GM15510 (cell line): Measurements from ENCODE around the gene GOLPH3.

ENCODE experiments used
- POLR2A ChIP-seq: IDR thresholded peaks from 3 replicates; pipeline ENCODE4 v1.6.1; 2011; ENCODE audit warnings: borderline replicate concordance; ENCODE audit not compliant: insufficient read length; ENCODE audit errors: extremely low read depth

GOLPH3 gene

DNA sequence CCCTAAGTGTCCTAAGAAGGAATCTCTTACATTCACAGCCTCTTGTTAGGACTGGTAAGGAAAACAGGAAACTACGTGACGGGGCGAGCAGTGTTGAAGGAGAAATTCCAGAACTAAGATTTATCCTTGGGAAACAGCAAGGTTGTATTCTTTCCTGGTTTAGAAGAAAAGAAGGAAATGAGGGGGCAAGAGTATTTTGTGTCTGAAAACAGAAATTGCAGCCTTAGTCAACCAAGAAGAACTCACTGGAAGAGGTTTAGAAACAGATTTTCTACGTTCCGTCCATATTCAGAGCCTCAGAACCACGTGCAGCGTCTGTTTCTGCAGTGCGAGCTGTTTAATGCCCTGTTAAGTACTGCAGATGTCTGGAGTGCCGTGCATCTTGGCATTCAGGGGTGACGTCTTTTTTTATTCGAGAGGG lies 75.2 kb downstream of the GOLPH3 start:
- TF ChIP-seq POLR2A = no peak

DNA sequence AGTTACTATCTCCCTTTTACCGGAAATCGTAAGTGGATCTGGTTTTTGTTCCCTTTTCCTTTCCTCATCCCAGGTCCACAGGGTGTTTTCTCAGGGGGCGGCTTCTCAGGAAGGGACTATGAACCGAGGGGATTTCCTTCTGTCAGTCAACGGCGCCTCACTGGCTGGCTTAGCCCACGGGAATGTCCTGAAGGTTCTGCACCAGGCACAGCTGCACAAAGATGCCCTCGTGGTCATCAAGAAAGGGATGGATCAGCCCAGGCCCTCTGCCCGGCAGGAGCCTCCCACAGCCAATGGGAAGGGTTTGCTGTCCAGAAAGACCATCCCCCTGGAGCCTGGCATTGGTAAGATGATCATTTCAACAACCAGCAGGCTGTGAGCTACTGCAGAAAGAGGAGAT lies 75.8 kb downstream of the GOLPH3 start:
- TF ChIP-seq POLR2A = no peak

GRCh38 chr5:32096891-32097595 lies 77.1 kb downstream of the GOLPH3 start:
- no peak for TF ChIP-seq POLR2A

GRCh38 chr5:32095261-32095671 lies 78.9 kb downstream of the GOLPH3 start:
- TF ChIP-seq POLR2A = no peak

DNA sequence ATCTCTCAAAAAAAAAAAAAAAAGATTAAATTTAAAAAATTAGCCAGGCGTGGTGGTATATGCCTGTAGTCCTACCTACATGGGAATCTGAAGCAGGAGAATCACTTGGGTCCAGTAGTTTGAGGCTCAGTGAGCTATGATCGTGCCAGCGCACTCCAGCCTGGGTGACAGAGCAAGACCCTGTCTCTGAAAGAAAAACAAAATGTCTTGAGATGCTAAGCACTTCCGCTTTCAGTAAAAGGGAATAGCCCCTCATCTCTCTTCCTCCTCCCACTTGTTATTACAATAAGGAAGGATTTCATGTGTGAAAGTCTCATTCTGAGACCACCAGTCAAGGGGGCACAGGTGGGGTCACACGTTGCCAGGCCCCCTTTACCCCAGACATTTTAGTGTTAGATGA lies 79.4 kb downstream of the GOLPH3 start:
- no peak for TF ChIP-seq POLR2A

DNA sequence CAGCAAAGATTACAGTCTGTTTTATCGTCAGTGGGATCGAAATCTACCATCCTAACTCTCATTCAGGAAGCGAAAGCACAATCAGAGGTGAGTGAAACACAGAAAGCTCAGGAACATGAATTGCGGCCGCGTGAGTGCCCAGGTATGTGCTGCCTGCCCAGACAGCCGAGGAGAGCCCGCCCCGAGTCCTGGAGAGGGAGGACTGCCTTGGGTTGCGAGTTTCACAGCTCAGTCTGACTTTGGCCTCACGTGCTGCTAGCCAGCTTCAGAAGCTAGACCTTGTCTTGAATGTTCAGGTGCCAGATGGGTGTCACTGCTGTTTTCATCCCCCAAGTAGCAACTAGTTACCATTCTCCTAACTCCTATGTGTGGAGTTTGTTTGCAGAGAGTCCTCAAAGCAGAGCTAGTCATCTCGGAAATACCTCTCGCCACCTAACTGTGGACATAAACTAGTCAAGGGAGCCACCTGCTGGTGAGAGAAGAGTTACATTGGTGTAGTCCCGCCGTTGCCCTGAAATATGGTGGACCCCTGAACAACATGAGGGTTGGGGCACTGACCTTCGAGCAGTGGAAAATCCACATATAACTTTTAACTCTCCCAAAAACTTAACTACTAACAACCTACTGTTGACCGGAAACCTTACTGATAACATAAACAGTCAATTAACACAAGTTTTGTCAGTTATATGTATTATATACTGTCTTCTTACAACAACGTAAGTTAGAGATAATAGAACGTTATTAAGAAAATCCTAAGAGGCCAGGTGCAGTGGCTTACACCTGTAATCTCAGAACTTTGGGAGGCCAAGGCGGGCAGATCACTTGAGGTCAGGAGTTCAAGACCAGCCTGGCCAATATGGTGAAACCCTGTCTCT lies 80.9 kb downstream of the GOLPH3 start:
- TF ChIP-seq POLR2A = no peak

DNA sequence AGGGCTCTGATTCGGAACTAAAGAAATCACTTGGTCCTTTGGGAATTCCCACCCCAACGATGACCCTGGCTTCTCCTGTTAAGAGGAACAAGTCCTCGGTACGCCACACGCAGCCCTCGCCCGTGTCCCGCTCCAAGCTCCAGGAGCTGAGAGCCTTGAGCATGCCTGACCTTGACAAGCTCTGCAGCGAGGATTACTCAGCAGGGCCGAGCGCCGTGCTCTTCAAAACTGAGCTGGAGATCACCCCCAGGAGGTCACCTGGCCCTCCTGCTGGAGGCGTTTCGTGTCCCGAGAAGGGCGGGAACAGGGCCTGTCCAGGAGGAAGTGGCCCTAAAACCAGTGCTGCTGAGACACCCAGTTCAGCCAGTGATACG lies 83.4 kb downstream of the GOLPH3 start:
- no peak for TF ChIP-seq POLR2A

DNA sequence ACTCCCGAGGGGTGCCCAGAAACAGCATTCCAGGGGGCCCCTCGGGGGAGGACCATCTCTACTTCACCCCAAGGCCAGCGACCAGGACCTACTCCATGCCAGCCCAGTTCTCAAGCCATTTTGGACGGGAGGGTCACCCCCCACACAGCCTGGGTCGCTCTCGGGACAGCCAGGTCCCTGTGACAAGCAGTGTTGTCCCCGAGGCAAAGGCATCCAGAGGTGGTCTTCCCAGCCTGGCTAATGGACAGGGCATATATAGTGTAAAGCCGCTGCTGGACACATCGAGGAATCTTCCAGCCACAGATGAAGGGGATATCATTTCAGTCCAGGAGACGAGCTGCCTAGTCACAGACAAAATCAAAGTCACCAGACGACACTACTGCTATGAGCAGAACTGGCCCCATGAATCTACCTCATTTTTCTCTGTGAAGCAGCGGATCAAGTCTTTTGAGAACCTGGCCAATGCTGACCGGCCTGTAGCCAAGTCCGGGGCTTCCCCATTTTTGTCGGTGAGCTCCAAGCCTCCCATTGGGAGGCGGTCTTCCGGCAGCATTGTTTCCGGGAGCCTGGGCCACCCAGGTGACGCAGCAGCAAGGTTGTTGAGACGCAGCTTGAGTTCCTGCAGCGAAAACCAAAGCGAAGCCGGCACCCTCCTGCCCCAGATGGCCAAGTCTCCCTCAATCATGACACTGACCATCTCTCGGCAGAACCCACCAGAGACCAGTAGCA lies 83.9 kb downstream of the GOLPH3 start:
- TF ChIP-seq POLR2A = no peak

DNA sequence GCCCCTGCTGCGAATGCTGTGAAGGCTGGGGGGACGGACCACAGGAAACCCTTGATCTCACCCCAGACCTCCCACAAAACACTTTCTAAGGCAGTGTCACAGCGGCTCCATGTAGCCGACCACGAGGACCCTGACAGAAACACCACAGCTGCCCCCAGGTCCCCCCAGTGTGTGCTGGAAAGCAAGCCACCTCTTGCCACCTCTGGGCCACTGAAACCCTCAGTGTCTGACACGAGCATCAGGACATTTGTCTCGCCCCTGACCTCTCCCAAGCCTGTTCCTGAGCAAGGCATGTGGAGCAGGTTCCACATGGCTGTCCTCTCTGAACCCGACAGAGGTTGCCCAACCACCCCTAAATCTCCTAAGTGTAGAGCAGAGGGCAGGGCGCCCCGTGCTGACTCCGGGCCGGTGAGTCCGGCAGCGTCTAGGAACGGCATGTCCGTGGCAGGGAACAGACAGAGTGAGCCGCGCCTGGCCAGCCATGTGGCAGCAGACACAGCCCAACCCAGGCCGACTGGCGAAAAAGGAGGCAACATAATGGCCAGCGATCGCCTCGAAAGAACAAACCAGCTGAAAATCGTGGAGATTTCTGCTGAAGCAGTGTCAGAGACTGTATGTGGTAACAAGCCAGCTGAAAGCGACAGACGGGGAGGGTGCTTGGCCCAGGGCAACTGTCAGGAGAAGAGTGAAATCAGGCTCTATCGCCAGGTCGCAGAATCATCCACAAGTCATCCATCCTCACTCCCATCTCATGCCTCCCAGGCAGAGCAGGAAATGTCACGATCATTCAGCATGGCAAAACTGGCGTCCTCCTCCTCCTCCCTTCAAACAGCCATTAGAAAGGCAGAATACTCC lies 84.7 kb downstream of the GOLPH3 start:
- TF ChIP-seq POLR2A = no peak

- no peak for TF ChIP-seq POLR2A
Measured at GRCh38 chr5:32088214-32088613, 85.9 kb downstream of the GOLPH3 start.

GRCh38 chr5:32087086-32088082 lies 86.7 kb downstream of the GOLPH3 start:
- TF ChIP-seq POLR2A = no peak

DNA sequence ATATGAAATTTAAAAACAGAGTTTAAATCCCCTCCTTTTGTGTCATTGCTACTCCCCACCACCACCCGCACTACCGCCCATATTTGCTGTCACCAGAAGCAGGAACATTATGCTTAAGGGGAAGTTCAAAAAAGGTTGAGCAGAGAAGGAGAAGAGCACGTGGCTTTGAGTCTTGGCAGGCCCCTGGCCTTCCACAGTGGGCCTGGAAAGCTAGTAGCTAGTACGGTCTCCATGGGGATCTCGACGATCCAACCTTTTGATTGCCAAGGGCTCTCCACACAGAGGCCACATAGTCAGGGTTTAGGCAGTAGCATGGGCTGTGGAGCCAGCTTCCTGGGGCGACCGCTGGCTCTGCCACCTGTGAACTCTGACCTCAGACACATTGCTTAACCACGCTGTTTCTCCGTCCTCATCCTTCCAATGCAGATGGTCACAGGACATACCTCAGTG lies 90.1 kb downstream of the GOLPH3 start:
- no peak for TF ChIP-seq POLR2A

GRCh38 chr5:32082701-32083100 lies 91.4 kb downstream of the GOLPH3 start:
- TF ChIP-seq POLR2A = no peak
